GM12864 (cell line): ENCODE results near the gene ACSL4.
"Not testable (repeated sequence)": the region's sequence is repeated elsewhere in the genome, so short reads cannot be mapped to it uniquely, and the experiment has no call there.

ENCODE experiments used
- DNase-seq: peaks from one replicate; pipeline ENCODE4 v3.0.0-alpha.2; 2011; ENCODE audit warnings: low read depth
- H3K4me3 ChIP-seq: 2 replicates; pipeline ENCODE4 v1.5.1; 2011; ENCODE audit warnings: mild to moderate bottlenecking, low read depth, low read length, control low read depth
- TF ChIP-seq, protein P1 (sequence below): IDR thresholded peaks from 2 replicates; pipeline ENCODE4 v1.5.1; 2011; ENCODE audit warnings: low read depth, mild to moderate bottlenecking, moderate library complexity, low read length, control low read depth, inconsistent platforms; ENCODE audit errors: missing control alignments

The ACSL4 gene

GRCh38 chrX:109655502-109656201, 77.4 kb downstream of the ACSL4 start:
- TF ChIP-seq, protein P1, sequence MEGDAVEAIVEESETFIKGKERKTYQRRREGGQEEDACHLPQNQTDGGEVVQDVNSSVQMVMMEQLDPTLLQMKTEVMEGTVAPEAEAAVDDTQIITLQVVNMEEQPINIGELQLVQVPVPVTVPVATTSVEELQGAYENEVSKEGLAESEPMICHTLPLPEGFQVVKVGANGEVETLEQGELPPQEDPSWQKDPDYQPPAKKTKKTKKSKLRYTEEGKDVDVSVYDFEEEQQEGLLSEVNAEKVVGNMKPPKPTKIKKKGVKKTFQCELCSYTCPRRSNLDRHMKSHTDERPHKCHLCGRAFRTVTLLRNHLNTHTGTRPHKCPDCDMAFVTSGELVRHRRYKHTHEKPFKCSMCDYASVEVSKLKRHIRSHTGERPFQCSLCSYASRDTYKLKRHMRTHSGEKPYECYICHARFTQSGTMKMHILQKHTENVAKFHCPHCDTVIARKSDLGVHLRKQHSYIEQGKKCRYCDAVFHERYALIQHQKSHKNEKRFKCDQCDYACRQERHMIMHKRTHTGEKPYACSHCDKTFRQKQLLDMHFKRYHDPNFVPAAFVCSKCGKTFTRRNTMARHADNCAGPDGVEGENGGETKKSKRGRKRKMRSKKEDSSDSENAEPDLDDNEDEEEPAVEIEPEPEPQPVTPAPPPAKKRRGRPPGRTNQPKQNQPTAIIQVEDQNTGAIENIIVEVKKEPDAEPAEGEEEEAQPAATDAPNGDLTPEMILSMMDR: no peak
- H3K4me3 ChIP-seq: no peak overlapping the region
- DNase-seq: no peak

GRCh38 chrX:109654516-109655109, 78.4 kb downstream of the ACSL4 start:
- no peak overlapping the region for H3K4me3 ChIP-seq
- DNase-seq: no peak
- TF ChIP-seq, protein P1: no peak

DNA sequence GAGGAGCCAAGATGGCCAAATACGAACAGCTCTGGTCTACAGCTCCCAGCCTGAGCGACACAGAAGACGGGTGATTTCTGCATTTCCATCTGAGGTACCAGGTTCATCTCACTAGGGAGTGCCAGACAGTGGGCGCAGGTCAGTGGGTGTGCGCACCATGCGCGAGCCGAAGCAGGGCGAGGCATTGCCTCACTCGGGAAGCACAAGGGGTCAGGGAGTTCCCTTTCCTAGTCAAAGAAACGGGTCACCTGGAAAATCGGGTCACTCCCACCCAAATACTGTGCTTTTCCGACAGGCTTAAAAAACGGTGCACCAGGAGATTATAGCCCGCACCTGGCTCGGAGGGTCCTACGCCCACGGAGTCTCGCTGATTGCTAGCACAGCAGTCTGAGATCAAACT, 88.4 kb downstream of the ACSL4 start:
- H3K4me3 ChIP-seq, DNase-seq: not testable (repeated sequence)

GRCh38 chrX:109643687-109644086, 89.4 kb downstream of the ACSL4 start:
- no peak for DNase-seq
- TF ChIP-seq, protein P1: no peak
- H3K4me3 ChIP-seq: peak overlapping the region; percentile 29; the same call in 1 of the 2 replicates

DNA sequence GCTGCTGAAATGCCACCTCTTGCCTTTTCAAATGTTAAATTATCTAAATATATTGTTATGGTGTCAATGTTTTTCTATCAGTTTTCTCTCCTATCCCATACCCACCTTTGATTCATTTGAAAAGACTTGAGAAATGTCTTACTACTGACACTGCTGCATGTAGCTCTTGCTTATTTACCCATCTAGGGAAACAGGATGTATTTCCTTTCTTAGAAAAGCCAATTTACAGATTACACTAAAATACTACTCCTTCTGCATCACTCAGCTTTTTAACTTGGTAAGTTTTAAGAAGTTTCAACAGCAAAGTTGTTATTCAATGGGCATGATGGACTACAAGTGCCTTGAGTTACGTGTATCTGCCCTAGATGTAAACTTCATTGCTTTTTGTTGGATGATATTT, 94.9 kb downstream of the ACSL4 start:
- H3K4me3 ChIP-seq: no peak overlapping the region
- TF ChIP-seq, protein P1: no peak
- no peak for DNase-seq

GRCh38 chrX:109637477-109637876, 95.6 kb downstream of the ACSL4 start:
- not testable (repeated sequence) for H3K4me3 ChIP-seq, DNase-seq

DNA sequence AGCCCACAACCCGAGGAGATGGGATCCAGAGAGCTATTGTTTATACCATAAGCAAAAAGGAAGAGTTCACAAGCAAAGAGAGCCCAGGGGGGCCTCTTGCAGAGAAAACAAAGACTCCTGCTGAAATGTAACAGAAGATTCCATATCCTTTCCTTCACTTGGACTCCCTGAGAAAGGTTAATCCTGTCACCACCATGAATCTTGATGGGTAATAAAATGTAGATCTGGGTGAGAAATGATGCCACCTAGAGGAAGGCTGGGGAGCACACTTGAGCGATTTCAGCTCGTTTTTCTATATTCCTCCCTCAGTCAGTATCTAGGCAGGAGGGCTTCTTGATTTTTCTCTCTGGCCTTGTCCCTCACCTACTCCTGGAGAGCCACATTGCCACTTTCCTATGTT, 97.9 kb downstream of the ACSL4 start:
- TF ChIP-seq, protein P1: peak; percentile 46
- H3K4me3 ChIP-seq: no peak overlapping the region
- no peak for DNase-seq

GRCh38 chrX:109632906-109633504, 100.1 kb downstream of the ACSL4 start:
- TF ChIP-seq, protein P1: peak; percentile 15
- DNase-seq: no peak
- no peak overlapping the region for H3K4me3 ChIP-seq
